Gastroesophageal sphincter (tissue), 4 donors: ENCODE results near the gene SIPA1L3. TPM values are rescaled to one million over a fixed set of nuclear protein-coding genes. Genes with fewer than 3 reads are reported as not detected.

Experiments used
- ATAC-seq: fragments of 150-250 bp; one replicate; pipeline ENCODE4 v1.9.1; 2016; ENCODE audit warnings: mild to moderate bottlenecking, moderate library complexity
- H3K27ac ChIP-seq, 4 donors: fragments of 200-600 bp; sonication (generic) in 3 of 4; 1 replicate in 3 of 4; 2 replicates in 1 of 4; pipeline ENCODE4 v1.5.1; 2016 to 2019
- H3K27me3 ChIP-seq: fragments of 200-600 bp; sonication (generic); one replicate; pipeline ENCODE4 v1.5.1; 2019
- H3K36me3 ChIP-seq, 2 donors: fragments of 200-600 bp; sonication (generic); one replicate each; pipeline ENCODE4 v1.5.1; 2019; ENCODE audit warnings: control low read depth in 1 of 2
- H3K4me1 ChIP-seq, 3 donors: fragments of 200-600 bp; sonication (generic); 1 replicate in 2 of 3; 2 replicates in 1 of 3; pipeline ENCODE4 v1.5.1; 2016 to 2019; ENCODE audit warnings: control low read depth in 2 of 3
- H3K4me3 ChIP-seq, 2 donors: fragments of 200-600 bp; sonication (generic); one replicate each; pipeline ENCODE4 v1.5.1; 2019; ENCODE audit warnings: mild to moderate bottlenecking in 1 of 2, moderate library complexity in 1 of 2
- H3K9me3 ChIP-seq, 3 donors: fragments of 200-600 bp; sonication (generic); one replicate each; pipeline ENCODE4 v1.5.1; 2017 to 2019; ENCODE audit warnings: control low read depth in 2 of 3
- EP300 ChIP-seq: sonication (generic); formaldehyde crosslinking; IDR thresholded peaks from one replicate; pipeline ENCODE4 v1.6.1; 2017; ENCODE audit warnings: antibody characterized with exemption, mild to moderate bottlenecking
- POLR2A ChIP-seq, 2 donors: fragments of 450-650 bp; IDR thresholded peaks; one replicate each; pipeline ENCODE4 v1.6.1; 2017; ENCODE audit warnings: antibody characterized with exemption in 2 of 2, mild to moderate bottlenecking in 2 of 2, moderate library complexity in 1 of 2
- POLR2AphosphoS5 ChIP-seq: sonication (generic); formaldehyde crosslinking; IDR thresholded peaks from one replicate; pipeline ENCODE4 v1.6.1; 2017; ENCODE audit warnings: antibody characterized with exemption
- WGBS, 2 donors: methylation state at CpG; one replicate each; pipeline ENCODE4 v1.1.5; 2018; ENCODE audit warnings: low coverage in 1 of 2; 5-methylcytosine and 5-hydroxymethylcytosine counted together
- total RNA-seq, 4 donors: library from RNA; depleted of rRNA; stranded (reverse); fragments of >200 nt; gene quantifications; one replicate each; pipeline ENCODE4 v1.1.0, GENCODE V29; 2016
- TF ChIP-seq, protein P1 (sequence below), 4 experiments: fragments of 200-600 bp in 2 of 4; fragments of 450-650 bp in 2 of 4; sonication (generic) in 1 of 4; IDR thresholded peaks; one replicate each; pipeline ENCODE4 v1.5.1; 2017 to 2019; ENCODE audit warnings: antibody characterized with exemption in 4 of 4, mild to moderate bottlenecking in 2 of 4, moderate library complexity in 2 of 4

The SIPA1L3 gene
- total RNA-seq, 4 donors from 2014 or later: 5.9 to 20.2 (median 11.8) TPM

DNA sequence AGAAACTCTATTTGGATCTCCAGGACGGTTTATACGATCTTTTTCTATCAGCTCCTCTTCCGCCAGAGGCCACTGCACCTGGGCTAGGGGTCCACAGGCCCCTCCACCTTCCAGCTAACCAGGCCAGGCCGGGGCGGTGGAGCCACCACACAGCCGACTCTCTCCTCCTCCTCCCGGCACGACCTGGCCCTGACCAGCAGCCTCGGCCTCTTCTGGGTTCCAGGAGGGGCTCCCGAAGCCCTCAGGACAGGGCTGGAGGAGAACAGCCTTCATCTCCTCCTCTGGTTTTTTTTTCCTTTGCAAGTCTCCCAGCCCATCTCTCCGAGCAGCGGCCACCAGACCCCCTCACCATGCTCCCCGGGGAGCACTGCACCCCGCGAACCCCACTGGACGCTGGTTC lies 299.9 kb downstream of the SIPA1L3 start:
- no peak for ATAC-seq
- H3K4me1 ChIP-seq: peaks cover 0 to 36% (median 24%) of the 10 kb centered on the region in 3 donors
- H3K4me3 ChIP-seq: no peak overlapping the region
- 83 to 88% methylated on average over 7 to 10 of the region's 16 CpGs for WGBS, 2 donors
- peaks cover 77% of the 10 kb centered on the region for H3K27me3 ChIP-seq
- no peak overlapping the region for H3K27ac ChIP-seq
- peaks cover 0 to 52% of the 10 kb centered on the region in 2 donors for H3K36me3 ChIP-seq
- TF ChIP-seq, protein P1, sequence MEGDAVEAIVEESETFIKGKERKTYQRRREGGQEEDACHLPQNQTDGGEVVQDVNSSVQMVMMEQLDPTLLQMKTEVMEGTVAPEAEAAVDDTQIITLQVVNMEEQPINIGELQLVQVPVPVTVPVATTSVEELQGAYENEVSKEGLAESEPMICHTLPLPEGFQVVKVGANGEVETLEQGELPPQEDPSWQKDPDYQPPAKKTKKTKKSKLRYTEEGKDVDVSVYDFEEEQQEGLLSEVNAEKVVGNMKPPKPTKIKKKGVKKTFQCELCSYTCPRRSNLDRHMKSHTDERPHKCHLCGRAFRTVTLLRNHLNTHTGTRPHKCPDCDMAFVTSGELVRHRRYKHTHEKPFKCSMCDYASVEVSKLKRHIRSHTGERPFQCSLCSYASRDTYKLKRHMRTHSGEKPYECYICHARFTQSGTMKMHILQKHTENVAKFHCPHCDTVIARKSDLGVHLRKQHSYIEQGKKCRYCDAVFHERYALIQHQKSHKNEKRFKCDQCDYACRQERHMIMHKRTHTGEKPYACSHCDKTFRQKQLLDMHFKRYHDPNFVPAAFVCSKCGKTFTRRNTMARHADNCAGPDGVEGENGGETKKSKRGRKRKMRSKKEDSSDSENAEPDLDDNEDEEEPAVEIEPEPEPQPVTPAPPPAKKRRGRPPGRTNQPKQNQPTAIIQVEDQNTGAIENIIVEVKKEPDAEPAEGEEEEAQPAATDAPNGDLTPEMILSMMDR (IDR thresholded peaks at IDR 0.05): no peak
- no peak for TF ChIP-seq POLR2AphosphoS5
- TF ChIP-seq EP300: no peak
- TF ChIP-seq POLR2A (IDR thresholded peaks at IDR 0.05): no peak
- no peaks in the 10 kb centered on the region for H3K9me3 ChIP-seq

DNA sequence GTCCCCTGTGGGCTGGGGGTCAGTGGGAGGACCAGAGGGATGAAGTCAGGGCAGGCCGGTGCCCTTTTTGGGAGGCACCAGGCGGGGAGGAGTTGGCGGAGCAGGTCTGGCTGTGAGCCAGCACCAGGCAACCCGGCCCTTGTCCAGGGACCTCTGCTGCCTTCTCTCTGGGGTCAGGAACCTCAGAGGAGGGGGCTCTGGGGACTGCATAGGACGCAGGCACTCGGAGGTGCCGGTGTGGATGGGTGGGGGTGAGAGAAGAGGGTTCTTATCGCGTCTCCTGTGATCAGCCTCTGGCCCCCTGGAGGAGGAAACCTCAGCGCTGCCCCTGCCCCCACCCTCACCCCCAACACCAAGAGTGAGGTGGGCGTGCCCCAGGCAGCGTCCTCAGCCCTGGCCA lies 300.5 kb downstream of the SIPA1L3 start:
- Histone ChIP-seq H3K9me3 (no peaks in the 10 kb centered on the region), H3K36me3 (peaks cover 0 to 46% of the 10 kb centered on the region in 2 donors), H3K27me3 (peaks cover 80% of the 10 kb centered on the region), H3K27ac (no peak overlapping the region), H3K4me3 (no peak overlapping the region), H3K4me1 (peaks cover 0 to 37% (median 24%) of the 10 kb centered on the region in 3 donors)
- WGBS, 2 donors: 74 to 86% methylated on average over 3 to 4 of the region's 12 CpGs
- TF ChIP-seq, protein P1 (IDR thresholded peaks at IDR 0.05): no peak
- TF ChIP-seq POLR2A (IDR thresholded peaks at IDR 0.05) (no peak), EP300 (no peak), POLR2AphosphoS5 (no peak)
- no peak for ATAC-seq

DNA sequence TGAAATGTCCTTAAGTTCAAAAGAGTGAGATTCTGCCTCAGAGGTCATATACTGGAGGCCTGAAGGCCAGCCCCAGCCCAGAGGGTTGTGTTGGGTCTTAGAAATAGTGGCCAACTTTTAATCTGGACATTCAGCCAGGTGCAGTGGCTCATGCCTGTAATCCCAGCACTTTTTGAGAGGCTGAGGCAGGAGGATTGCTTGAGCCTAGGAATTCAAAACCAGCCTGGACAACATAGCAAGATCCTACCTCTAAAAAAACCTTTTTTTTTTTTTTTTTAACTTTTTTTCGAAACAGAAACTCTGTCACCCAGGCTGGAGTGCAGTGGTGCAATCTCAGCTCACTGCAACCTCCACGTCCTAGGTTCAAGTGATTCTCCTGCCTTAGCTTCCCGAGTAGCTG lies 301.6 kb downstream of the SIPA1L3 start:
- TF ChIP-seq POLR2A (IDR thresholded peaks at IDR 0.05): no peak
- no peak for TF ChIP-seq EP300
- TF ChIP-seq, protein P1 (IDR thresholded peaks at IDR 0.05): no peak
- no peak for TF ChIP-seq POLR2AphosphoS5
- Histone ChIP-seq H3K4me3 (no peak overlapping the region), H3K4me1 (peaks cover 0 to 37% (median 24%) of the 10 kb centered on the region in 3 donors), H3K36me3 (peaks cover 0 to 35% of the 10 kb centered on the region in 2 donors), H3K27ac (peak overlapping the region in 1 of 4 donors; percentile 81), H3K9me3 (no peaks in the 10 kb centered on the region), H3K27me3 (peaks cover 81% of the 10 kb centered on the region)
- ATAC-seq: no peak
- WGBS, 2 donors: 80 to 94% methylated on average over 2 to 3 of the region's 3 CpGs

DNA sequence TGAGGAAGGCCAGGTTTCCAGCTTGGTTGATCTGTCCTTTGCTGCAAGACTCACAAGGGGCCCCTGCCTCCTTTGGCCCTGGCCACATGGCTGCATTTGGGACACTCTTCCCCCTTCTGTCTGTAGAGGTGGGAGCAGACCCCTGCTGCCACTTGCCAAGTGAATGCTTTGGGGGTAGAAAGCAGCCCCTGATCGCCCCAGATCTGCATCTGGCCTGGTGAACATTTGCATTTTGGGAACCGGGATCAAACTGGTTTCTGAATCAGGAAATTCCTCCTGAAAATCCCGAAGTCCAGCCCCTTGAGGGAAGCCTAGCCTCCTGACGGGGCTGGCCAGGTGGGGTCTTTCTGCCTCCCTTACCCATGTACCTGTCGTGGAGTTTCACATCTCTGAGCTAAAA lies 302.1 kb downstream of the SIPA1L3 start:
- H3K4me1 ChIP-seq: peaks cover 0 to 37% (median 24%) of the 10 kb centered on the region in 3 donors
- no peaks in the 10 kb centered on the region for H3K9me3 ChIP-seq
- H3K36me3 ChIP-seq: peaks cover 0 to 30% of the 10 kb centered on the region in 2 donors
- peak overlapping the region in 3 of 4 donors; percentile 56 to 81 (median 76) for H3K27ac ChIP-seq
- WGBS, 2 donors: 7 to 43% methylated on average over 2 of the region's 5 CpGs
- H3K4me3 ChIP-seq: peak overlapping the region in 1 of 2 donors; percentile 38
- peaks cover 81% of the 10 kb centered on the region for H3K27me3 ChIP-seq
- TF ChIP-seq, protein P1 (IDR thresholded peaks at IDR 0.05): no peak
- TF ChIP-seq POLR2AphosphoS5 (no peak), EP300 (no peak), POLR2A (IDR thresholded peaks at IDR 0.05) (no peak)
- no peak for ATAC-seq
